Hepatocyte (in vitro differentiated cells): ENCODE measurements around the gene RD3L.

Source experiments
- CTCF ChIP-seq: fragments of 200-600 bp; sonication (generic); IDR thresholded peaks from 2 replicates; pipeline ENCODE4 v1.5.1; 2016; ENCODE audit warnings: antibody characterized with exemption, mild to moderate bottlenecking; ENCODE audit not compliant: poor library complexity
- EZH2 ChIP-seq: fragments of 200-600 bp; sonication (generic); IDR thresholded peaks from 2 replicates; pipeline ENCODE4 v1.6.1; 2016; ENCODE audit warnings: antibody characterized with exemption, mild to moderate bottlenecking, borderline replicate concordance
- EZH2phosphoT487 ChIP-seq: fragments of 200-600 bp; sonication (generic); IDR thresholded peaks from one replicate; pipeline ENCODE4 v1.6.1; 2018; ENCODE audit warnings: antibody characterized with exemption, mild to moderate bottlenecking, low read depth, moderate library complexity; ENCODE audit not compliant: unreplicated experiment, severe bottlenecking

GRCh38 chr14:103916636-103917262 is 25.6 kb downstream of the RD3L start:
- TF ChIP-seq CTCF (no peak), EZH2 (no peak), EZH2phosphoT487 (no peak)
